SU-DHL-6 (cell line): Measurements from ENCODE around the gene MRC1.

ENCODE experiments used
- H2AFZ ChIP-seq: fragments of 200-600 bp; sonication (generic); 2 replicates; pipeline ENCODE4 v1.6.1; 2014; ENCODE audit warnings: low read depth, mild to moderate bottlenecking, moderate library complexity, mixed read lengths, antibody characterized with exemption, low read length; ENCODE audit not compliant: severe bottlenecking
- H3F3A ChIP-seq: fragments of 200-600 bp; shearing (Covaris generic); 2 replicates; pipeline ENCODE4 v1.6.0; 2016; ENCODE audit warnings: antibody characterized with exemption, mild to moderate bottlenecking; ENCODE audit not compliant: insufficient read depth
- H3K27ac ChIP-seq: fragments of 200-600 bp; sonication (generic); 2 replicates; pipeline ENCODE4 v1.5.1; 2016; ENCODE audit warnings: low read depth, mild to moderate bottlenecking, low read length, moderate library complexity, mixed read lengths
- H3K27me3 ChIP-seq: fragments of 200-600 bp; sonication (generic), shearing (Covaris generic); 2 replicates; pipeline ENCODE4 v1.6.0; 2014; ENCODE audit warnings: mild to moderate bottlenecking, low read length
- H3K36me3 ChIP-seq: fragments of 200-600 bp; sonication (generic); 2 replicates; pipeline ENCODE4 v1.6.1; 2014; ENCODE audit warnings: mild to moderate bottlenecking, low read length, mixed read lengths
- H3K4me2 ChIP-seq: fragments of 300-600, 200-600 bp; shearing (Covaris generic), sonication (generic); 2 replicates; pipeline ENCODE4 v1.6.0; 2014; ENCODE audit warnings: low read length, low read depth, mild to moderate bottlenecking; ENCODE audit not compliant: poor library complexity, severe bottlenecking
- H3K4me3 ChIP-seq: fragments of 200-600 bp; sonication (generic); 2 replicates; pipeline ENCODE4 v1.5.1; 2014; ENCODE audit warnings: antibody characterized with exemption, low read length, mild to moderate bottlenecking, mixed read lengths; ENCODE audit not compliant: insufficient read depth, poor library complexity, severe bottlenecking
- H3K79me2 ChIP-seq: fragments of 200-600 bp; sonication (generic); 2 replicates; pipeline ENCODE4 v1.6.1; 2014; ENCODE audit warnings: mild to moderate bottlenecking, low read length, moderate library complexity; ENCODE audit not compliant: insufficient read depth
- H3K9ac ChIP-seq: fragments of 200-600 bp; sonication (generic); 2 replicates; pipeline ENCODE4 v1.7.0; 2014; ENCODE audit warnings: mild to moderate bottlenecking, low read length
- H3K9me2 ChIP-seq: fragments of 200-600 bp; sonication (generic); replicated peaks from 2 replicates; pipeline ENCODE4 v1.6.1; 2014; ENCODE audit warnings: low read length; ENCODE audit not compliant: insufficient read depth
- H3K9me3 ChIP-seq: fragments of 200-600 bp; sonication (generic); 2 replicates; pipeline ENCODE4 v1.6.1; 2014; ENCODE audit warnings: low read length, mixed read lengths; ENCODE audit not compliant: insufficient read depth
- H4K20me1 ChIP-seq: fragments of 200-600 bp; sonication (generic); 2 replicates; pipeline ENCODE4 v1.6.1; 2014; ENCODE audit warnings: low read depth, mild to moderate bottlenecking, antibody characterized with exemption, low read length, moderate library complexity, mixed read lengths
- CTCF ChIP-seq: fragments of 200-600 bp; sonication (generic); IDR thresholded peaks from one replicate; pipeline ENCODE4 v1.5.1; 2017; ENCODE audit warnings: antibody characterized with exemption, mild to moderate bottlenecking, low read length, moderate library complexity; ENCODE audit not compliant: insufficient read depth, poor library complexity, severe bottlenecking
- EZH2phosphoT487 ChIP-seq: fragments of 200-600 bp; sonication (generic), shearing (Covaris generic); conservative IDR thresholded peaks from 2 replicates; pipeline ENCODE4 v1.6.1; 2018; ENCODE audit warnings: mild to moderate bottlenecking, antibody characterized with exemption, low read length, moderate library complexity, mixed read lengths

Gene MRC1

GRCh38 chr10:17831896-17832295, 22.7 kb downstream of the MRC1 start:
- Histone ChIP-seq H3K9ac (no peak overlapping the region), H2AFZ (no peak overlapping the region), H3F3A (no peaks in the 10 kb centered on the region), H3K9me3 (no peaks in the 10 kb centered on the region), H3K4me3 (no peak overlapping the region), H3K9me2 (no peaks in the 10 kb centered on the region), H3K27ac (no peak overlapping the region), H3K4me2 (no peak overlapping the region), H3K36me3 (no peaks in the 10 kb centered on the region), H3K79me2 (no peaks in the 10 kb centered on the region), H3K27me3 (no peaks in the 10 kb centered on the region), H4K20me1 (no peaks in the 10 kb centered on the region)
- TF ChIP-seq EZH2phosphoT487 (no peak), CTCF (no peak)

- H3K9me2 ChIP-seq = no peaks in the 10 kb centered on the region
- no peak overlapping the region for H3K27ac ChIP-seq
- TF ChIP-seq CTCF = no peak
- no peak for TF ChIP-seq EZH2phosphoT487
- no peak overlapping the region for H3K4me2 ChIP-seq
- H3K9ac ChIP-seq = no peak overlapping the region
- H3K36me3 ChIP-seq = no peaks in the 10 kb centered on the region
- no peaks in the 10 kb centered on the region for H3K79me2 ChIP-seq
- H3K9me3 ChIP-seq = no peaks in the 10 kb centered on the region
- H3K4me3 ChIP-seq = no peak overlapping the region
- H2AFZ ChIP-seq = no peak overlapping the region
- no peaks in the 10 kb centered on the region for H4K20me1 ChIP-seq
- no peaks in the 10 kb centered on the region for H3K27me3 ChIP-seq
- no peaks in the 10 kb centered on the region for H3F3A ChIP-seq
Measured at GRCh38 chr10:17833656-17834055, 24.5 kb downstream of the MRC1 start.

GRCh38 chr10:17835688-17836087, 26.5 kb downstream of the MRC1 start:
- Histone ChIP-seq H4K20me1 (no peaks in the 10 kb centered on the region), H3K9me2 (no peaks in the 10 kb centered on the region), H3K36me3 (no peaks in the 10 kb centered on the region), H3K4me2 (no peak overlapping the region), H3K27ac (no peak overlapping the region), H3K9ac (no peak overlapping the region), H3K4me3 (no peak overlapping the region), H2AFZ (no peak overlapping the region), H3K27me3 (no peaks in the 10 kb centered on the region), H3K9me3 (no peaks in the 10 kb centered on the region), H3K79me2 (no peaks in the 10 kb centered on the region), H3F3A (no peaks in the 10 kb centered on the region)
- TF ChIP-seq EZH2phosphoT487 = no peak
- TF ChIP-seq CTCF = no peak
